ENCODE measurements around the gene CEP41. TPM values are rescaled to one million over a fixed set of nuclear protein-coding genes. Genes with fewer than 3 reads are reported as not detected.

CEP41 gene
- total RNA-seq, 3 donors from 2014 or later, result 5.9 to 8.9 (median 7.0) TPM

GRCh38 chr7:130471974-130472373, 31.2 kb upstream of the CEP41 start:
- Histone ChIP-seq H3K36me3 (no peaks in the 10 kb centered on the region), H3K9me3 (no peaks in the 10 kb centered on the region), H3K27me3 (no peaks in the 10 kb centered on the region), H3K4me3 (no peak overlapping the region), H3K27ac (no peak overlapping the region), H3K4me1 (no peaks in the 10 kb centered on the region)
- TF ChIP-seq POLR2AphosphoS5 (IDR thresholded peaks at IDR 0.05) (no peak), POLR2A (IDR thresholded peaks at IDR 0.05) (no peak)
- TF ChIP-seq, protein P1, sequence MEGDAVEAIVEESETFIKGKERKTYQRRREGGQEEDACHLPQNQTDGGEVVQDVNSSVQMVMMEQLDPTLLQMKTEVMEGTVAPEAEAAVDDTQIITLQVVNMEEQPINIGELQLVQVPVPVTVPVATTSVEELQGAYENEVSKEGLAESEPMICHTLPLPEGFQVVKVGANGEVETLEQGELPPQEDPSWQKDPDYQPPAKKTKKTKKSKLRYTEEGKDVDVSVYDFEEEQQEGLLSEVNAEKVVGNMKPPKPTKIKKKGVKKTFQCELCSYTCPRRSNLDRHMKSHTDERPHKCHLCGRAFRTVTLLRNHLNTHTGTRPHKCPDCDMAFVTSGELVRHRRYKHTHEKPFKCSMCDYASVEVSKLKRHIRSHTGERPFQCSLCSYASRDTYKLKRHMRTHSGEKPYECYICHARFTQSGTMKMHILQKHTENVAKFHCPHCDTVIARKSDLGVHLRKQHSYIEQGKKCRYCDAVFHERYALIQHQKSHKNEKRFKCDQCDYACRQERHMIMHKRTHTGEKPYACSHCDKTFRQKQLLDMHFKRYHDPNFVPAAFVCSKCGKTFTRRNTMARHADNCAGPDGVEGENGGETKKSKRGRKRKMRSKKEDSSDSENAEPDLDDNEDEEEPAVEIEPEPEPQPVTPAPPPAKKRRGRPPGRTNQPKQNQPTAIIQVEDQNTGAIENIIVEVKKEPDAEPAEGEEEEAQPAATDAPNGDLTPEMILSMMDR (IDR thresholded peaks at IDR 0.05), result no peak
- DNase-seq (ENCODE audit: low spot score in 2 of 2), result no peak
- intact Hi-C loops (cut with DNase I; ENCODE audit: low total_unique reads), result no loop called here

DNA sequence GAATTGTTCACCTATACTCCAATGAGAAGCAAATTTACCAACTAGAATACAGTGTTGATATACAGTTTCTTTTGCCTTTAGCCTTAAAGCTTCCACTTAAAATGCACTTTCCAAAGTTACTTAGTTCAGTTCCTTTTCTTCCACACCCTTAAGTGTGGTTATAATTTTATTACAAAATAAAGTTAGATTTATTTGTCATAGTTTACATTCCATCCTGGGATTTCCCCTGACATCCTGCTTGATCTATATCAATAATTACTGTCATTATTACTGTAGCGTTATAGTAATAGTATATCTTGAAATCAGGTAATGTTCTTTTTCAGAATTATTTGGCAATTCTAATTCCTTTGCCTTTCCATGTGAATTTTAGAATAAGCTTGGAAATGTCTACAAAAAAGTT, 27.8 kb upstream of the CEP41 start:
- H3K4me1 ChIP-seq, result no peaks in the 10 kb centered on the region
- H3K9me3 ChIP-seq, result no peaks in the 10 kb centered on the region
- DNase-seq (ENCODE audit: low spot score in 2 of 2), result no peak
- H3K36me3 ChIP-seq, result no peaks in the 10 kb centered on the region
- no peak overlapping the region for H3K27ac ChIP-seq
- intact Hi-C loops (cut with DNase I; ENCODE audit: low total_unique reads), result no loop called here
- TF ChIP-seq, protein P1 (IDR thresholded peaks at IDR 0.05), result no peak
- TF ChIP-seq POLR2A (IDR thresholded peaks at IDR 0.05) (no peak), POLR2AphosphoS5 (IDR thresholded peaks at IDR 0.05) (no peak)
- H3K27me3 ChIP-seq, result no peaks in the 10 kb centered on the region
- no peak overlapping the region for H3K4me3 ChIP-seq

DNA sequence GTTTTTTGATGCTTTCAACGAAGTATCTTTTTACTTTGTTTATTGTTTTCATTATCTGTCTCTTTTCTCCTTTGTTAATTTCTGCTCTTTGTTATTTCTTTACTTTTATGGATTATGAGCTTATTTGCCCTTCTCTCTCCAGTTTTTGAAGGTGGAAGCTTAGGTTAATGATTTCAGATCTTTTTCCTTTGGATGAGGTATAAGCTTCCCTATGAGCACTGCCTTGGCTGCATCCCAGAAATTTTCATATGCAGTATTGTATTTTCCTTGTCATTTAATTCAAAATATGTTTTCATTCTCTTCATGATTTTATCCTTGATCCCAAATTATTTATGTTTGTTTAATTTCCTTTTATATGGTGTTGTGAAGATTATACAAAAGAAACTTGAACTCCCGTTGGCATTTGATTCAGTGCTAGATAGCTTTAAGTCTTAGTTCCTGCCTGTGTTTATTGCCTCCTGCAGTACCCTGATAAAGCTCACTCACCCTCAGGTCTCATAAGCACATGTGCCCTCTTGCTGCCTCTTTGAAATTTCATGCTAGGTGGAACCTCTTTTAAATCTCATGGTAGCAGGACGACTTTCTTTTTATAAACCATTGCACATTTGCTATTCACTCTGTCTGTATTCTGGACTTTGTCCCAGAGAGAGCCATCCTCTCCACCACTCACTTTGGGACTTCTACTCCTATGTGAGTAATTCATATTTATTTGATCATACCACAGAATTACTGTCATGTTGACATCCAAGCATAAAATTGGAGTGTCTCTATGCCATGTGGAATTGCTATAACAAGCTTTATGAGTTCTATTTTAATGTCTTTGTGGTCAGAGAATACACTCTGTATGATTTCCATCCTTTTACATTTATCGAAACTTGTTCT, 23.0 kb upstream of the CEP41 start:
- Histone ChIP-seq H3K4me1 (no peaks in the 10 kb centered on the region), H3K9me3 (peaks cover 7 to 11% of the 10 kb centered on the region in 2 donors), H3K4me3 (no peak overlapping the region), H3K27me3 (no peaks in the 10 kb centered on the region), H3K27ac (no peak overlapping the region), H3K36me3 (no peaks in the 10 kb centered on the region)
- TF ChIP-seq POLR2AphosphoS5 (IDR thresholded peaks at IDR 0.05), result no peak
- TF ChIP-seq, protein P1 (IDR thresholded peaks at IDR 0.05), result no peak
- no peak for TF ChIP-seq POLR2A (IDR thresholded peaks at IDR 0.05)
- intact Hi-C loops (cut with DNase I; ENCODE audit: low total_unique reads), result loop anchor here (2.0 kb wide), 1 partner anchor 31 kb away; no protein-coding TSS in a partner anchor
- no peak for DNase-seq (ENCODE audit: low spot score in 2 of 2)

DNA sequence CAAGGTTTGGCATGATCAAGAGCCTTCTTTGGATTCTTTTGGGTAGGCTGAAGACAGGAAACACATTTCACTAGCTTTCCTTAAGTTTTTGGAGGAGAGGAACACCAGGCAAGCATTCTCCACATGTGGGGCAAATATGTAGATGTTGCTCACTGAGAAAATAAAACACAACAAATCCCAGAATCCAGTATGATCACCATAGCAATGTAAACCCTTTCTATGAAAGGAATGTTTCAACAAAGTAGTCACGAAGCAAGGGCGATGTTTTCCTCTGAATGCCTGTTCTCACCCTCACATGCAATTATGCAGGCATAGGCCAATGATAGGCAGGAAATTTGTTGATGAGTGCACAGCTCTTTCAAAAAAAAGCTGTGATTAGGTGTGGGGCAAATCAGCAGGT, 20.5 kb upstream of the CEP41 start:
- no peaks in the 10 kb centered on the region for H3K36me3 ChIP-seq
- TF ChIP-seq POLR2AphosphoS5 (IDR thresholded peaks at IDR 0.05) (no peak), POLR2A (IDR thresholded peaks at IDR 0.05) (no peak)
- H3K4me1 ChIP-seq, result no peaks in the 10 kb centered on the region
- H3K27ac ChIP-seq, result no peak overlapping the region
- no peak overlapping the region for H3K4me3 ChIP-seq
- intact Hi-C loops (cut with DNase I; ENCODE audit: low total_unique reads), result no loop called here
- H3K9me3 ChIP-seq, result peaks cover 7 to 12% of the 10 kb centered on the region in 2 donors
- DNase-seq (ENCODE audit: low spot score in 2 of 2), result no peak
- H3K27me3 ChIP-seq, result no peaks in the 10 kb centered on the region

DNA sequence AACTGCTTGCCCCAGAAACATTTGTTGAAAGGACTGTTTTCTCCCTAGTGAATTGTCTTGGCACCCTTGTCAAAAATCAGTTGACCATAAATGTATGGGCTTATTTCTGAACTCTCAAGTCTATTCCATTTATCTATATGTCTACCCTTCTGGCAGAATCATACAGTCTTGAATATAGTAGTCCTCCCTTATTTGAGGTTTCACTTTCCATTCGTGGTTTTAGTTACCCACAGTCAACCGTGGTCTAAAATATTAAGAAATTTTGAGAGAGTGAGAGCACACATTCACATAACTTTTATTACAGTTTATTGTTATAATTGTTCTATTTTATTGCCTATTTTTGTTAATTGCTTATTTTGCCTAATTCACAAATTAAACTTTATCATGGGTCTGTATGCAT, 17.4 kb upstream of the CEP41 start:
- no peak for DNase-seq (ENCODE audit: low spot score in 2 of 2)
- H3K27ac ChIP-seq, result no peak overlapping the region
- no peaks in the 10 kb centered on the region for H3K4me1 ChIP-seq
- peaks cover 7 to 12% of the 10 kb centered on the region in 2 donors for H3K9me3 ChIP-seq
- no peaks in the 10 kb centered on the region for H3K27me3 ChIP-seq
- no peak overlapping the region for H3K4me3 ChIP-seq
- TF ChIP-seq, protein P1 (IDR thresholded peaks at IDR 0.05), result no peak
- no peak for TF ChIP-seq POLR2A (IDR thresholded peaks at IDR 0.05)
- TF ChIP-seq POLR2AphosphoS5 (IDR thresholded peaks at IDR 0.05), result no peak
- intact Hi-C loops (cut with DNase I; ENCODE audit: low total_unique reads), result no loop called here
- no peaks in the 10 kb centered on the region for H3K36me3 ChIP-seq
